Prostate gland (tissue), 2 donors: ENCODE data around the gene IQCM.

ENCODE experiments used
- POLR2A ChIP-seq: fragments of 450-650 bp; IDR thresholded peaks from one replicate; pipeline ENCODE4 v1.6.1; 2016; ENCODE audit warnings: antibody characterized with exemption, mild to moderate bottlenecking
- TF ChIP-seq, protein P1 (sequence below), 4 experiments: fragments of 200-600 bp in 2 of 4; fragments of 450-650 bp in 2 of 4; sonication (generic) in 2 of 4; IDR thresholded peaks; 1 replicate in 3 of 4; 2 replicates in 1 of 4; pipeline ENCODE4 v1.5.1; 2016 to 2019; ENCODE audit warnings: antibody characterized with exemption in 4 of 4, mild to moderate bottlenecking in 2 of 4, moderate library complexity in 2 of 4

DNA sequence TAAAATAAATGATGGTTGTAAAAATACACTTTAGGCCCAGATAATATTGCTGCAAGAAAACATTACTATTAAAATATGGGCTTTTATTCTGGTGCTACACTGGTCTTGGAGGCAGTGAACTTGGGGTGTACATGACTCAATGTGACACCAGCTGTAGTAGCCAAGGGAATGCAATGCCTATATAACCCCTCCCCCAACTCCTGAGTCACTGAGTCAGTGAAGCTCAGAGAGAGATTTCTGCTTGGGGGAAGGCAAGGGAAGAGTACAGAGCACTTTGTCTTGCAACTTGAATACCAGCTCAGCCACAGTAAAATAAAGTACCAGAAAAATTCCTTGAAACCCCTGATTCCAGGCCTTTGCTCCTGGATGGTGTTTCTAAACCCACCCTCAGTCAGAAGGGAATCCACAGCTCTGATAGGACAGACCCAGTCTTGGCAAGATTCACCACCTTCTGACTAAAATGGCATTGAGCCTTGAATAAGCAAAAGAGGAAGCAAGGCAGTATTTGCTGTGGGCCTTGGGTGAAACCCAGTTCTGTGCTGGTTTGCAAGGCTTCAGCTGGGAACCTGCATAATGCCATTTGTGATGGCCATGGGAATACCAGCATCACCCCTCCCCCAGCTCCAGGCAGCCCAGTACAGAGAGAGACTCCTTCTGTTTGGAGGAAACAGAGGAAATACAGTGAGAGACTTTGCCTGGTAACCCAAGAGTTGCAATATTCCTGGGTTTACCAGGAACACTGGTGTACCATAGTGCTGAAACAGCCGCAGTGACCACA, 209.9 kb downstream of the IQCM start:
- TF ChIP-seq, protein P1, sequence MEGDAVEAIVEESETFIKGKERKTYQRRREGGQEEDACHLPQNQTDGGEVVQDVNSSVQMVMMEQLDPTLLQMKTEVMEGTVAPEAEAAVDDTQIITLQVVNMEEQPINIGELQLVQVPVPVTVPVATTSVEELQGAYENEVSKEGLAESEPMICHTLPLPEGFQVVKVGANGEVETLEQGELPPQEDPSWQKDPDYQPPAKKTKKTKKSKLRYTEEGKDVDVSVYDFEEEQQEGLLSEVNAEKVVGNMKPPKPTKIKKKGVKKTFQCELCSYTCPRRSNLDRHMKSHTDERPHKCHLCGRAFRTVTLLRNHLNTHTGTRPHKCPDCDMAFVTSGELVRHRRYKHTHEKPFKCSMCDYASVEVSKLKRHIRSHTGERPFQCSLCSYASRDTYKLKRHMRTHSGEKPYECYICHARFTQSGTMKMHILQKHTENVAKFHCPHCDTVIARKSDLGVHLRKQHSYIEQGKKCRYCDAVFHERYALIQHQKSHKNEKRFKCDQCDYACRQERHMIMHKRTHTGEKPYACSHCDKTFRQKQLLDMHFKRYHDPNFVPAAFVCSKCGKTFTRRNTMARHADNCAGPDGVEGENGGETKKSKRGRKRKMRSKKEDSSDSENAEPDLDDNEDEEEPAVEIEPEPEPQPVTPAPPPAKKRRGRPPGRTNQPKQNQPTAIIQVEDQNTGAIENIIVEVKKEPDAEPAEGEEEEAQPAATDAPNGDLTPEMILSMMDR (IDR thresholded peaks at IDR 0.05) = no peak
- no peak for TF ChIP-seq POLR2A
